HUDEP-2 (cell line): ENCODE results near the gene TEC.
A peak's percentile ranks its signal among the peaks of the same experiment; 100 is the strongest.

ENCODE experiments used
- DNase-seq, 76 experiments: peaks; one replicate each; lab custom pipeline; 2025; ENCODE audit not compliant: unreplicated experiment in 76 of 76; lab: John Stamatoyannopoulos, UW

TEC gene

DNA sequence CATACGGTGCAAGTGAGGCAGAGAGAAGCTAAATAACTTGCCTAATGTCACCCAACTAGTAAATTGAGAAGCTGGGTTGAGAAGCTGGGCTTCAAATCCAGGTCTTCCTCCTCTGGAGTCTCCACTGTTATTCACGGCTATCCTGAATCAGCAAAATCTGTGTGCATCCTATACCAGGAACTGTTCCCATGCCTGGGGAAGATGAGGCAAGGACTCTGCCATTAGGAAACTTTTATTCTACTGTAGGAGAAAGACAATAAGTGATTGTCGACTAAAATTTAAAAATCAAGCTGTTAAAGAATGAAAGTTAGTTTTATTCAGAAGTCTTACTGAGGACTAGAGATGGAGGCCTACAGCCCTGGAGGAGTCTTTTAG lies 872 bp upstream of the TEC start:
- DNase-seq = peak in 1 of 76 experiments; percentile 16

DNA sequence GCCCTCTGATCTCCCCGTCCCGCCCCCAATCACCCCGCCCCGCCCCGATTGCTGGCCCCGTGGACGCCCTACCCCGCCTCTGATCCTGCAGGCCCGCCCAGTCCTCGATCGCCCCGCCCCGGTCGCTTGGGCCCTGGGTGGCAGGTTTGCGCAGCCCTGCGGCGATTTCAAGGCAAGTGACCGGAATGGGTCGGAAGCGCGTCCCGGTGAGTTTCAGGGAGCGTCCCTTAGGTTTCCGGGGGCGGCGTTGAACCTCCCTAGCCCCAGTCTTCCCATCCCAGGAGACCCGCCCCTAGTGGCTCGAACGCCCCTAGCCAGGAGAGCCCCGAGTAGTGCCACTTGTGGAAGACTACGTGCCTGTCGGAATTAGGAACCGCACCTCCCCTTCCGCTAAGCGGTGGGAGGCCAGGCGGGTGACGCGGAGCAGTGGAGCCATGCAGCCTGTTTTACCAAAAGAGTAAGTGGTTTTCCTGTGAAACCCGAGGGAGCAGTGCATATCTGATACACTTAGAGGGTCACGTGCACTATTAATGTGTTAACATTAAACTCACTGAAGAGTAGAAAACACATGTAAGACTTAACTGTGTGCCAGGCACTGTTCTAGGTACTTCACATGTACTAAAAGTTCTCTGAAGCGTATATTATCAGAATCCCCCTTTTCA lies 354 bp upstream of the TEC start:
- DNase-seq = peak in 74 of 76 experiments; percentile 40 to 97 (median 90)

DNA sequence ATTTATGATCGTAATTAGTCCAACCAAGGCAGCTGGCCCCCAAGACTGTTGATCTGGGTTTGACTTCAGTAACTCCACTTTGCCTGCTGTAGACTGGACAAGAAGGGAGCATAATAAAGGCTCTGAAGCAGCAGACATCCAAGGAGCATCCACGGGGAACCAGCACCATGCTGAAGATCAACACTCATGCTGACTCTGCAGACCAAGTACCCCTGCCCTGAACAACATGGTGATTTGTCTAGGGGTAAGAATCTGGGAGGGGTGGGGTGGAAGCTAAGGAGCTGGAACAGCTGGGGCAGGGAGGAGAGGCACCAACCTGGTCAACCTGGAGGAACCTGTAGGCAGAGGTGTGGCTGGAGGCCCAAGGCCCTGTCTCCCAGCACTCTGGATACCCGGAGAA lies 2.1 kb downstream of the TEC start:
- no peak for DNase-seq

DNA sequence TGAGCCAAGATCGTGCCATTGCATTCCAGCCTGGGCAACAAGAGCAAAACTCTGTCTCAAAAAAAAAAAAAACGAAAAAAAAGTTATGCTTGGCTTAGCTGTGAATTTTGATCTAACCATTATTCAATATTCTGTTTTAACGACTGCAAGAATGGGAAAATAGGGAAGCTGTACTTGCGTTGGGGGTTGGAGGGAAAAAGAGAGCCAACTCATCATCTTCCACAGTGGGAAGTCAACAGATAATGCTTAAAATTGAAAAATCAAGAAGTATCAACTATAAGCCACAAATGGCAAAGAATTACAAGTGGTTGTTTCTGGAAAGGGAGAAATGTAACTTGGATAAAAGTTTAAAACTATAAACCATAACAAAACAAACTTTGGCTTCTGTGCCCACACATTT lies 2.9 kb downstream of the TEC start:
- DNase-seq = no peak

DNA sequence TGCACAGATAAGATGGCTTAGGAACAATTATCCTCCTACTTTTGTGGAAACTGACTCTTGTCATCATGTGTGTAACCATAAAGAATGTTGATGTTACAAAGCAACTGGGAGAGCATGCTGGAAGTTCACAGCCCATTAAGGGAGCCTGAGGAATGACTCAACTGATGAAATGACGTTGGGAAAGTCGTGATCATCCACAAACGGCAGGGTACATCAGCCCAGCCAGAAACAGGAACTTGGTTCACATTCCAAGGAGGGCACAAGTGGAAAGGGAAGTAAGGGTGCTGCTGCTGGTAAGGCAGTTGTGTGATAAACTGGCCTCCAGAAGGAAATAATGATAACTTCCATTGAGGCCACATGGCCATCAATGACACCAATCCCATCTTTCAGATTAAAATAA lies 6.7 kb downstream of the TEC start:
- DNase-seq = no peak

DNA sequence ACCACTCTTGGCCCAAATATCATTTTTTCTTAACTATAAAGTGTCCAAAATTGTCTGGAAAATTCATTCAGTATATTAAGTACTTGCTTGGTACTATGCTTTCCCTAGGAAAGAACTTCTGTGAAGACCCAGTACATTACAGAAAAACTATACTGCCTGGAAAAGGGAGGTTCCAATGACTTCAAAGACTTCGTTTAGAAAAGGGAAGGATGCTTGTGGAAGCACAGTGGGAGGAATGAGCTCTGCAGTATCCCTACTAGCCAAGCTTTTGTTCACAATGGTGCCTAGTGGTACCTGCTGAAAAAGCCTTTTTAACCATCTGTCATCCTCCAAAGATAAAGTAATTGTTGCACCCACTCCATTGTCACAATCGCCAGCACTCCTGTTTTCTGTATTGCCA lies 7.2 kb downstream of the TEC start:
- DNase-seq = no peak

DNA sequence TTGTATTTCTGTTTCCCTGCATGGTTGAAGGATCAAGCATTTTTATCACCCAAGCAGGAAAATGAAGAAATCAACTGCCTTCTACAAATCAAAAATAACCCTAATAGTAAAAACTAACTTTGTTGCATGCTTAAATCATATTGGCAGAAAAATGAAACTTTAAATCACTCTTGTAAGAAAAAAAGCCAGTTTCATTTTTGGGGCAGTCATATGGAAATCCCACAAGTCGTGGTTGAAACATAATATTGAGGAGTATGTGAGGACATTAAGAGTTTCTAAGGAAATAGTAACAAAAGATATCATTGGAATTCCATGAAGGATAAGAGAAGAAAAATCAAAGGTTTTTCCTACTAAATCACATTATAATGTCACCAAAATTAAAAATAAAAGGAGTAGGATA lies 8.4 kb downstream of the TEC start:
- DNase-seq = no peak

DNA sequence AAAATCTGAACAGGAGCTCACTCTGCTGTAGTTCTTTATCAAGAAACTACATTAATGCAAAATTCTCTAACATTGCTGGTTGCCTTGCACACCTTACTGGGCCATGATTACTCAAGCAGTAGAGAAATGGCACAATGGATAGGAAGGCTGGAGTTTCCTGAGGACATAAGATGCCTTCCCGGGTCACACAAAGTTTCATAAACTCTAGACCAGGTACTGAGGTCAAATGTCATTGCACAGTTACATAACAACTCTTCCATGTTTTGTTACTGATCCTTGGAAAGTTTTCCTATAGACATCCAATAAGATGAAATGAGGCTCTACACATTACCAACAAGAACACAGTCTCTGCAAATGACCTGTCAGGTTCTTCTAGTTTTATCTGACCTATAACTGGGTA lies 9.9 kb downstream of the TEC start:
- no peak for DNase-seq

DNA sequence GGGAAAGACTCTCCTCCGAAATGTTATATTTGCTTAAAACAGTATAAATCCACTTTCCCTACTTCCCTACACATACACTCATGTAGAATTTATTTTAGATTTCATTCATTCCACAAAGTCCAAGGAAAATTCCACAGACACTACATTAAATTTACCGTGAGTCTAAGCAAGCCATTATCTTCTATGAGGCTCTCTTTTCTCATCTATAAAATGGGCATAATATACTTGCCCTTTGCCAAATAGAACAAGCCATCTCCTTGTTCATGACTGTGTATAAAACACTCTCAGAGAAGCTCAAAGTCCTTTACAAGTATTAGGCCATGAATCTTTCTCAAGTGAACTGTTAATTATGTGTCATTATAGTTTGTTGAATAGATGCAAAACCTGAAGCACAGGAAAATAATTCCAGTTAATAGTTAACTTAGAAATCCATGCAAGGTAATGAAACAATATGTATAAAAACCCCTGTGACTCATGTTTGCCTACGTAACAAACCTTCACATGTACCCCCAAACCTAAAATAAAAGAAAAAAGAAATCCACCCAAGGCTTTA lies 10.7 kb downstream of the TEC start:
- DNase-seq = no peak

DNA sequence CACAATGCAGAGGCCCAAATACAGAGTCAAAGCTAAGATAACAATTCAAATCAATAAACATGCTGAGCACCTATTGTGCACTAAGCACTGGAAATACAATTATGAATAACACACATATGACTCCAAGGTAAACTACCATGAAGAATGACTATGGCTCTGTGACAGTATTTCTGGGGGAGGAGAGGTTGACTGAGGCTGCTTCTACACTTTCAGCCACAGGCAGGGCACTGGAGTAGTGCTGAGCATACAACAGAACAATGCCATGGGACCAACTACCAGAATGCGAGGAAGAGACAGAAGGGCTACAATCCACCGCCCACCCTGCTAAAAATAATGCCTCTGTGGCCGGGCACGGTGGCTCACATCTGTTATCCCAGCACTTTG lies 13.7 kb downstream of the TEC start:
- peak in 4 of 76 experiments; percentile 11 to 29 (median 15) for DNase-seq

DNA sequence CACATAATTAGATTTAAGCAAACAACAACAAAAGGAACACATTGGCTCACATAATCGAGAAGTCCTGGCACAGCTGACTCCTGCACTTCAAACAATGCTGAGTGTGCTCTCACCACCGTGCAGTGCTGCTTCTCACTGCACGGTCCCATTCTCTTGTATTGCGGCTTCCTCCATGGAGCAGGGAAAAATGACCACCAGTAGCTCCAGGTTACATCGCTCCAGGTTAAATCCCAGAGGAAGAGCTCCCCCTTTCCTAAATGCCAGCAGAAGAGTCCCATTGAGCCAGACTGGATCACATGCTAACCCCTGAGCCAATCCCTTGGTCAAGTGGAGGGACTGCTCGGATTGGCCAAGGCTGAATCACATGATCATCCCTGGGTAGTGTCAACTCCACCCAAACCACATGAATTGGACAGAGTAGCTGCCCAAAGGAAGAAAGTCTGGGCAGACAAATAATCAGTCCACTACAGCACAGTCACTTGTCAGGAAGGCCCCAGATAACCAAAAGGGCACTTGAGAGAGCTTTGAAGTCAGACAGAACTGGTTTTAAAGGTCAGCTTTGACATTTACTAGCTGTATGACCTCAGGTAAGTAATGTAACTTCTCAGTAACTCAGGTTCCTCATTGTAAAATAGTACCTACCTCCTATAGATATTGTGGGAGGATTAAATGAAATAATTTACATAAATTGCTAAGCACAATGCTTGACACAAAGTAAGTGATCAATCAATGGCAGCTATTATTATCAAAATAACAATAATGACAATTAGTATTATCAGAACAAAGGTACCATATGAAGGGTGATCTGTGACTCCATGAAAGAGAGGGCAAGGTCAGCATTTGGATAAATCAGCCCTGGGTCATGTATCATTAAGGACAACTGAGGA lies 14.3 kb downstream of the TEC start:
- DNase-seq = peak in 74 of 76 experiments; percentile 17 to 91 (median 65)

DNA sequence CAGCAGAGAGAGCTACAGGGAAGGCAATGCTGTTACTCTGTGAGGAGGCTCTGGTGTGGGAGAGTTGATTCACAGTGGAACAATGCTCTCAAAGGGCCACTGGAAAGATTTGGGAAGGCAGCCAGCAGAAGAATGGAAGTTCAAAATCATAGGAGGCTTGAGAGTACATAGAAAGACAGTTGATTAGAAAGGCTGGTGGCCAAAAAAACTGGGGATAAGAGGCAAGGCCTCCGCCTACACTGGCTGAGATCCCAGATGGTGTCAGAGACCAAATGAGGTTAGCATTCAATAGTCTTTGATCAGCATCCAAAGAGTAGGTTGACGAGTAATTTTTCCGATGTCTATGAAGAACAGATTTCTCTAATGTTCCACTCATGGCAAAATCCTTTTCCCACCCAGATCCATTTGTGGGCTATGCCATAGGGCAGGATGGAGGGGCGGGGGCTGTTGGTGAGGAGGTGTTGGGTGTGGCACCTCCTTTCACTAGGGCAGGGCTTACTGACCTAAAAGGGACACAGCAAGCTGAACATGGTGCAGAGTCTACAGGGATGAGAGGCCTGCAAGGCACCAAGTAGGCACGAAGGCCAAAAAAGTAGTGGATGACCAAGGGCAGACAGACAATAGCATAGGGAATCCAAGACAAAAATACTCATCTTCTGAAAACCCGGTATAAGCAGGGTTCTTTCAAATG lies 15.1 kb downstream of the TEC start:
- DNase-seq = peak in 74 of 76 experiments; percentile 20 to 91 (median 72)

DNA sequence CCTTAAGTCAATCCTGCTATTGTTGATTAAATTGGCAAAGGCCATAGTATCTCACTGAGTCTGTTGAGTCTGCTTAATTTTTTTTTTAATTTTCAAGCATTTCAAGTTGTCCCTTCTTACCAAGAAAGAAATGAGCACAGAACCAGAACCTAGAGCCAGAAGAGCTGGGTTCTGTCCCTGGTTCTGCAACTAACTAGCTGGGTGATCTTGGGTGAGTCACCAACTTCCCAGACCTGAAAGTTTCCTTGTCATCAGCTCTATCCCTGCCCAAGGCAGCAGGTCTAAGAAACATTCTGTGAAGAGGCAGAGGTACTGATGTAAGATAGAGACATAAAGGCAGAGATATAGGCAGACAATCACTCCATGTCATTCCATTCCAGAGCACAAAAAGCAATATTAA lies 17.3 kb downstream of the TEC start:
- DNase-seq = no peak

DNA sequence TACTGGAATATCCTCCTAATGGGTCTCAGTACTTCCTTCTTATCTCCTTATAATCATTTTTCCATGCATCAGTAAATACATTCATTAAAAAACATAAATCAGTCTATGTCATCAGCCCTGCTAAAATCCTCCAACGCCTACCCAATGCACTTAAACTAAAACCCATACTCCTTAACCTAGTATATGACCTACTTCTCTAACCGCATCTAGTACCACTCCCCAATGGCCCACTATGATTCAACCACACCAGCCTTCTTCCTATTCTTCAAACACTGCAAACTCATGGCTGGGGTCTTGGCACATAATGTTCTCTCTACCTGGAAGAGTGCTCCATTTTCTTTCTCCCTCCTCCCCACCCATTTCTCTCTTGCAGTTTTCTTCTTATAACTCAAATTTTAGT lies 18.7 kb downstream of the TEC start:
- DNase-seq = no peak

DNA sequence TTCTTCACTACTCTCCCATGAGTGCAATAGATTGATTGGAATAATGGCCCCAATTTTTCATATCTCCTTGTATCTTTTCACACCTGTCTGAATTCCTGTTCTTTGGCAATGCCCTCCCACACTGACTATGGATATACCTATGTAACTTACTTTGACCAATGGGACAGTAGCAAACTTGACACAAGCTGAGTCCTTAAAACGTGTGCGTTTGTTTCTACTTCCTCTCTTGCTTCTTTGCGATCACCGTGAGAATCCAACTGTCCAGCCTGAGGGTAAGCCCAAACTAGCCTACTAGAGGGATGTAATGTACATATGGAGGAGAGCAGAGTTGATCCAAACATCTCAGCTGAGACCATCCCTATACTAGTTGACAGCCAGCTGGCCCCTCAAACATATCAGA lies 19.3 kb downstream of the TEC start:
- DNase-seq = no peak

DNA sequence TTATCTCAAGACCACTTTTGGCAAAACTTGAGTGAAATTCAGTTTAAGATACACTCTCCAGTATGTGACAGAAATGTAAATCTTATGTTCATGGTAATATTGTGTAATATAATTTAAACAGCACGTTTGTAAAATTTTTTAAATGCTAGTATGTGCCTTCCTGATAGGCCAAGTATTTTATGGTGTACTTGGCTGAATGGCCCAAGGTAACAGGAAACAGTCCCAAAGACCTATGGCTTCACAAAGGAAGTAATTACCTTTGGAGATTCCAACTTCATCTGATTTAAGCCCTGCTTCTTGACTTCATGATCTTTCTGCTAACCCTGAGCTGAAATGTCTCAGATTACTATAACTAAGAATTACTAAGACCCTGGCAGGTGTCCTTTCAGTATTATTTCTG lies 20.3 kb downstream of the TEC start:
- DNase-seq = no peak

DNA sequence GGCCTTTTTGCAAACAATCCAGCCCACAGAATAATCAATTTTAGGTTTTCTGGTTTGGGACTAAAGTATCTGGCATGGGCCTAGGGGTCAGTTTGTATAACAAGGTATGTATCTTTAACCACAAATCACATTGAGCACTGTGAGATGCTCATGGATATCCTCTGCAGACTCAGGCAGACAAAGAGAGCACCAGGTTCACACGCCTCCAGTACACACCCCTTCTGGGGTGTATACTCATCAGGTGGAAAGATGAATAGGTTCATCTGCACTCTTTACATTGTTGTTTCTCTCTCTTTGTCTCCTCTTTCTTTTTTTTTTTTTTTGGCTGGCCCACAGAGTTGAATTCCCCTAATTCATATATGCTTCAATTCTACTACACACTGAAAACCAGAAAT lies 21.1 kb downstream of the TEC start:
- no peak for DNase-seq

DNA sequence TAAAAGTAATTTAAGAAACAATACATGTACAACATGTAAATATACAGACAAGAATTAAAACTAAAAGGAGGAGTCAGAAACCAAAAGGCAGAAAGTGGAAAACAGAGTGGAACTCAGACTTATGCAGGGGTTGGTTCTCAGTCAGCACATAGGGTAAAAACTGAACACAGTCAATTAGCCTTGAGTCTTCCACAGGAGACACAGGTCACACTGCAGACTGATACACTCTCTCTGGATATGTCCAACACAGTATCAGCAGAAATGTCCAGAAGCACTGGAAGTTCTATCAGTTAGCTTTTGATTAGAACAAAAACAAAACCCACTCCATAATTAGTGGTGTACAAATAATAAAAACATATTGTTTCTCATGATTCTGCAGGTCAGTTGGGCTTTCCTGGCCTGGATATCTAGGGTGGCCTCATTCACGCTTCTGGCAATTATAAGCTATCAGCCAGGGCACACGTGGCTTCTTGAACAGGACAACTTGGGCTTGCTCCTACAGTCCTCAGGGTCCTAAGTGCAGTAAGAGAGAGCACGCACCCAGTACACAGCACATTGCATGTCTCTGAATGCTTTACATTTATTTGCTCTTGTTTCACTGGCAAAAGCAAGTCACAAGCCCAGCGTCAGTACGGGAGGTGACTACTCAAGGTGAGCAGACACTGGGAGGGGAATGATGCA lies 21.6 kb downstream of the TEC start:
- DNase-seq = no peak

DNA sequence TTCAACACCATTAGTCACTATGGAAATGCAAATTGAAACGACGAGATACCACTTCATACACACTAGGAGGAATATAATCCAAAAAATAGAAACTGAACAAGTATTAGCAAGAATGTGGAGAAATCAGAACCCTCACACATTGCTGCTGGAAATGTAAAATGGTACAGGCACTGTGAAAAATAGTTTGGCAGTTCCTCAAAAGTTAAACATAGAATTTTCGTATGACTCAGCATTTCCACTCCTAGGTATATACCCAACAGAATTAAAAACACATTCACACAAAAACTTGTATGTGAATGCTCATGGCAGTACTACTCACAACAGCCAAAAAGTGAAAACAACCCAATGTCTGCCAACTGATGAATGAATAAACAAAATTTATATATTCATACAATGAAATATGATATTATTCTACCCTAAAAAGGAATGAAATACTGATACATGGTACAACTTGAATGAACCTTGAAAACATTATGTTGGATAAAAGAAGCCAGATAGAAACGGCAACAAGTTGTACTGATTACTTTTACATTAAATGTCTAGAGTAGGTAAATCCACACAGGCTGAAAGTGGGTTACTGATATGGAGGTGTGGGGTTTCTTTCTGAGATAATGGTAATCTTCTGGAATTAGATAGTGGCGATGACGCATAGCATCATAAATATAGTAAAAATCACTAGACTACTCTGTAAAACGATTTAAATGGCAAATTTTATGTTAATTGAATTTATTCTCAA lies 22.3 kb downstream of the TEC start:
- peak in 18 of 76 experiments; percentile 2 to 50 (median 23) for DNase-seq

DNA sequence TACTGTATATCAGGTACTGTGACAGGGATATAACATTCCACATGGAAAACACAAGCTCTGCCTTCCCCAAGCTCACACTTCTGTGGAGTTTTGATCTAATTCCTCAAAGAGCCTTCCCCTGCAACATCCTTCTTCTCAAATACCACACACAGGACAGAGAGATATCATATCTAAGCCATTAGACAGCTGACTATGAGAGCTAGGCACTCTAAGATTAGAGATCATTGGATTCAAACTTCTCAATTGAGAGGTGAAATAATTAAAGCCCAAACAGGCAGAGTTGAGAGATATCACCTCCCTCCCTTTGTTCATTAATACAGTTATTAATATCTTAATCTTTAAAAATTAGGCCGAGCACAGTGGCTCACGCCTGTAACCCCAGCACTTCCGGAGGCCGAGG lies 25.0 kb downstream of the TEC start:
- peak in 10 of 76 experiments; percentile 14 to 74 (median 38) for DNase-seq
